ENCODE data around the gene KIF19. TPM values are rescaled to one million over a fixed set of nuclear protein-coding genes. Genes with fewer than 3 reads are reported as not detected.
A peak's percentile ranks its signal among the peaks of the same experiment; 100 is the strongest.

KIF19 gene
- total and polyA plus RNA-seq, 2 of the 8 experiments (the other 6 are each of a cell fraction or from before 2014, with no cell fraction given): 0.52 to 0.77 TPM

GRCh38 chr17:74367206-74367605 lies 41.2 kb downstream of the KIF19 start, which contains the start of gene GPR142:
GPR142 (plus strand) TSS chr17:74367506; CDS start chr17:74369541, 2,035 bp downstream.
- Histone ChIP-seq H4K5ac (ENCODE audit: insufficient read length, low read depth, low read length) (no peak within 1 kb of the TSS), H3K23me2 (ENCODE audit: low read depth, low read length) (no peaks in the 10 kb centered on the region; the same call in 1 of the 2 replicates), H4K91ac (replicated peaks; ENCODE audit: insufficient read length, low read length) (peak within 1 kb of the TSS; percentile 77), H3K23ac (ENCODE audit: insufficient read length) (no peak within 1 kb of the TSS), H3K79me1 (ENCODE audit: low read depth, low read length) (no peaks in the 10 kb centered on the region), H3K27me3 (replicated peaks in 1 of 4; ENCODE audit: control insufficient read depth in 3 of 4, extremely low read depth in 1 of 4, insufficient read depth in 3 of 4, low read length in 3 of 4) (no peaks in the 10 kb centered on the region; a peak in 3 of 7 replicates), H3K4me1 (replicated peaks in 1 of 4; ENCODE audit: control insufficient read depth in 3 of 4, insufficient read depth in 4 of 4, low read length in 3 of 4) (peaks cover 0 to 22% (median 14%) of the 10 kb centered on the region in 4 experiments; a peak in 6 of 7 replicates), H2BK12ac (ENCODE audit: low read depth, low read length) (no peak within 1 kb of the TSS), H4K8ac (ENCODE audit: extremely low read depth, insufficient read depth, low read length) (no peak within 1 kb of the TSS; the same call in 1 of the 2 replicates), H4K20me1 (replicated peaks in 1 of 2; ENCODE audit: control insufficient read depth in 1 of 2, insufficient read depth in 2 of 2, low read length in 2 of 2) (no peaks in the 10 kb centered on the region), H2BK20ac (ENCODE audit: low read length) (no peak within 1 kb of the TSS), H3K4ac (replicated peaks; ENCODE audit: insufficient read length, low read depth, low read length) (no peak within 1 kb of the TSS), H2AK5ac (ENCODE audit: low read depth, low read length) (no peak within 1 kb of the TSS), H3K36me3 (ENCODE audit: control insufficient read depth in 2 of 4, insufficient read depth in 4 of 4, low read length in 3 of 4) (no peaks in the 10 kb centered on the region), H2BK15ac (ENCODE audit: low read length) (no peak within 1 kb of the TSS; the same call in 1 of the 2 replicates), H3K4me2 (ENCODE audit: insufficient read depth in 1 of 2, low read depth in 2 of 2, low read length in 2 of 2) (no peak within 1 kb of the TSS), H2AFZ (ENCODE audit: low read length) (no peak within 1 kb of the TSS), H3K9ac (replicated peaks in 1 of 4; ENCODE audit: extremely low read depth in 1 of 4, low read depth in 3 of 4, low read length in 3 of 4) (no peak within 1 kb of the TSS), H2BK5ac (ENCODE audit: low read depth, low read length) (no peak within 1 kb of the TSS; the same call in 1 of the 2 replicates), H3K79me2 (ENCODE audit: control insufficient read depth in 1 of 2, insufficient read depth in 2 of 2, low read length in 2 of 2) (no peaks in the 10 kb centered on the region), H3K4me3 (ENCODE audit: extremely low read depth in 1 of 4, insufficient read depth in 2 of 4, low read depth in 3 of 4, low read length in 4 of 4) (no peak within 1 kb of the TSS), H3K27ac (ENCODE audit: low read depth, low read length) (no peak within 1 kb of the TSS), H3K56ac (replicated peaks; ENCODE audit: insufficient read length, low read depth, low read length) (no peak within 1 kb of the TSS), H3K9me3 (ENCODE audit: insufficient read depth in 2 of 2, low read depth in 1 of 2, low read length in 1 of 2) (peaks cover 0 to 5% of the 10 kb centered on the region in 2 experiments; a peak in 1 of 4 replicates), H3K14ac (ENCODE audit: insufficient read length) (no peak within 1 kb of the TSS), H3K18ac (ENCODE audit: extremely low read depth, low read length) (no peak within 1 kb of the TSS), H2BK120ac (replicated peaks; ENCODE audit: low read depth, low read length) (peak within 1 kb of the TSS; percentile 47)
- no peak for FAIRE-seq
- ChIA-PET CTCF (ENCODE audit: partially characterized antibody) (interaction anchor here (0.6 to 9.2 kb wide), 40 partner anchors 7 to 296 kb away, joined by 3 to 106 read pairs (median 9); no protein-coding TSS in a partner anchor), POLR2A (ENCODE audit: partially characterized antibody) (interaction anchor here (1.2 kb wide), 1 partner anchor 12 kb away, joined by 6 read pairs; no protein-coding TSS in a partner anchor)
- WGBS, 2 experiments (ENCODE audit: extremely low coverage in 1 of 2, insufficient coverage in 1 of 2, insufficient read length in 1 of 2, insufficient replicate concordance in 2 of 2, low coverage in 1 of 2, low lambda C conversion rate in 2 of 2, missing lambda C conversion rate in 1 of 2): 95% methylated on average over 4 of the region's 5 CpGs; no CpG with 5 or more reads in 1 of the 2 experiments
- no peak for DNase-seq (ENCODE audit: low read depth in 1 of 2, low spot score in 2 of 2)
- TF ChIP-seq EZH2 (IDR thresholded peaks at IDR 0.05; ENCODE audit: low read depth, low read length, severe bottlenecking): no peak
- no peak for TF ChIP-seq POLR2A (IDR thresholded peaks at IDR 0.05; ENCODE audit: control extremely low read depth in 1 of 2, low read depth in 2 of 2, low read length in 2 of 2)
- TF ChIP-seq CREB1 (IDR thresholded peaks at IDR 0.05): no peak
- TF ChIP-seq KDM4A (IDR thresholded peaks at IDR 0.05; ENCODE audit: low read depth, low read length, severe bottlenecking): no peak
- TF ChIP-seq HDAC6 (IDR thresholded peaks at IDR 0.05; ENCODE audit: low read depth, low read length): no peak
- no peak for TF ChIP-seq RBBP5 (IDR thresholded peaks at IDR 0.05; ENCODE audit: borderline replicate concordance, low read depth, low read length)
- TF ChIP-seq RFX5 (IDR thresholded peaks at IDR 0.05; ENCODE audit: borderline replicate concordance, low read depth, low read length): no peak

Measured in H1 (cell line).